ENCODE data around the gene UCHL1. TPM values are rescaled to one million over a fixed set of nuclear protein-coding genes. Genes with fewer than 3 reads are reported as not detected.

UCHL1 gene
- polyA plus RNA-seq, 1 donor from 2014 or later = 5,099 TPM

- no peak overlapping the region for H3K4me3 ChIP-seq (ENCODE audit: low read length)
- no peak overlapping the region for H2AFZ ChIP-seq (ENCODE audit: low read depth, low read length)
- H3K79me2 ChIP-seq (replicated peaks; ENCODE audit: insufficient read depth, low read length) = no peaks in the 10 kb centered on the region
- no peak overlapping the region for H3K9ac ChIP-seq (ENCODE audit: low read length)
- H3K9me3 ChIP-seq (ENCODE audit: low read length) = no peaks in the 10 kb centered on the region
- H3K27ac ChIP-seq (ENCODE audit: low read length) = no peak overlapping the region
- H3K9me2 ChIP-seq (ENCODE audit: insufficient read depth, low read length) = no peaks in the 10 kb centered on the region
- no peaks in the 10 kb centered on the region for H3K27me3 ChIP-seq (ENCODE audit: insufficient read depth, low read depth, low read length)
- TF ChIP-seq EZH2 (IDR thresholded peaks at IDR 0.05; ENCODE audit: borderline replicate concordance, insufficient read depth, low read length, poor library complexity, severe bottlenecking) (no peak), MXI1 (conservative IDR thresholded peaks at IDR 0.05; ENCODE audit: poor library complexity, severe bottlenecking) (no peak), TAF1 (IDR thresholded peaks at IDR 0.05; ENCODE audit: low read depth) (no peak), REST (IDR thresholded peaks at IDR 0.05; ENCODE audit: borderline replicate concordance) (no peak), POLR2AphosphoS5 (IDR thresholded peaks at IDR 0.05) (no peak), SMC3 (conservative IDR thresholded peaks at IDR 0.05; ENCODE audit: poor library complexity) (no peak), EP300 (conservative IDR thresholded peaks at IDR 0.05; ENCODE audit: poor library complexity, severe bottlenecking) (no peak), RAD21 (conservative IDR thresholded peaks at IDR 0.05) (no peak)
- TF ChIP-seq, protein P1, sequence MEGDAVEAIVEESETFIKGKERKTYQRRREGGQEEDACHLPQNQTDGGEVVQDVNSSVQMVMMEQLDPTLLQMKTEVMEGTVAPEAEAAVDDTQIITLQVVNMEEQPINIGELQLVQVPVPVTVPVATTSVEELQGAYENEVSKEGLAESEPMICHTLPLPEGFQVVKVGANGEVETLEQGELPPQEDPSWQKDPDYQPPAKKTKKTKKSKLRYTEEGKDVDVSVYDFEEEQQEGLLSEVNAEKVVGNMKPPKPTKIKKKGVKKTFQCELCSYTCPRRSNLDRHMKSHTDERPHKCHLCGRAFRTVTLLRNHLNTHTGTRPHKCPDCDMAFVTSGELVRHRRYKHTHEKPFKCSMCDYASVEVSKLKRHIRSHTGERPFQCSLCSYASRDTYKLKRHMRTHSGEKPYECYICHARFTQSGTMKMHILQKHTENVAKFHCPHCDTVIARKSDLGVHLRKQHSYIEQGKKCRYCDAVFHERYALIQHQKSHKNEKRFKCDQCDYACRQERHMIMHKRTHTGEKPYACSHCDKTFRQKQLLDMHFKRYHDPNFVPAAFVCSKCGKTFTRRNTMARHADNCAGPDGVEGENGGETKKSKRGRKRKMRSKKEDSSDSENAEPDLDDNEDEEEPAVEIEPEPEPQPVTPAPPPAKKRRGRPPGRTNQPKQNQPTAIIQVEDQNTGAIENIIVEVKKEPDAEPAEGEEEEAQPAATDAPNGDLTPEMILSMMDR (IDR thresholded peaks at IDR 0.05; ENCODE audit: poor library complexity, severe bottlenecking) = no peak
- no peaks in the 10 kb centered on the region for H3F3A ChIP-seq (ENCODE audit: insufficient read depth, low read length, poor library complexity, severe bottlenecking)
- H4K20me1 ChIP-seq (ENCODE audit: insufficient read depth) = no peaks in the 10 kb centered on the region
- H3K4me2 ChIP-seq (ENCODE audit: low read length) = no peak overlapping the region
- no peaks in the 10 kb centered on the region for H3K36me3 ChIP-seq (ENCODE audit: insufficient read depth, low read length)
These were observed 47.5 kb downstream of the UCHL1 start for GRCh38 chr4:41304221-41304620.

- H4K20me1 ChIP-seq (ENCODE audit: insufficient read depth) = no peaks in the 10 kb centered on the region
- no peak overlapping the region for H3K4me2 ChIP-seq (ENCODE audit: low read length)
- TF ChIP-seq TAF1 (IDR thresholded peaks at IDR 0.05; ENCODE audit: low read depth) = no peak
- TF ChIP-seq, protein P1 (IDR thresholded peaks at IDR 0.05; ENCODE audit: poor library complexity, severe bottlenecking) = no peak
- TF ChIP-seq POLR2AphosphoS5 (IDR thresholded peaks at IDR 0.05) = no peak
- TF ChIP-seq SMC3 (conservative IDR thresholded peaks at IDR 0.05; ENCODE audit: poor library complexity) = no peak
- no peak for TF ChIP-seq EP300 (conservative IDR thresholded peaks at IDR 0.05; ENCODE audit: poor library complexity, severe bottlenecking)
- no peak for TF ChIP-seq RAD21 (conservative IDR thresholded peaks at IDR 0.05)
- TF ChIP-seq REST (IDR thresholded peaks at IDR 0.05; ENCODE audit: borderline replicate concordance) = no peak
- no peak for TF ChIP-seq MXI1 (conservative IDR thresholded peaks at IDR 0.05; ENCODE audit: poor library complexity, severe bottlenecking)
- no peaks in the 10 kb centered on the region for H3K36me3 ChIP-seq (ENCODE audit: insufficient read depth, low read length)
- no peaks in the 10 kb centered on the region for H3K9me3 ChIP-seq (ENCODE audit: low read length)
- H2AFZ ChIP-seq (ENCODE audit: low read depth, low read length) = no peak overlapping the region
- no peak overlapping the region for H3K27ac ChIP-seq (ENCODE audit: low read length)
- no peak overlapping the region for H3K4me3 ChIP-seq (ENCODE audit: low read length)
- no peaks in the 10 kb centered on the region for H3K79me2 ChIP-seq (replicated peaks; ENCODE audit: insufficient read depth, low read length)
- H3F3A ChIP-seq (ENCODE audit: insufficient read depth, low read length, poor library complexity, severe bottlenecking) = no peaks in the 10 kb centered on the region
- no peaks in the 10 kb centered on the region for H3K9me2 ChIP-seq (ENCODE audit: insufficient read depth, low read length)
- no peaks in the 10 kb centered on the region for H3K27me3 ChIP-seq (ENCODE audit: insufficient read depth, low read depth, low read length)
- no peak overlapping the region for H3K9ac ChIP-seq (ENCODE audit: low read length)
These were observed 48.7 kb downstream of the UCHL1 start for GRCh38 chr4:41305476-41305875.
